Omental fat pad (tissue), 4 donors: ENCODE data around the gene PLAAT4. TPM values are rescaled to one million over a fixed set of nuclear protein-coding genes. Genes with fewer than 3 reads are reported as not detected.

ENCODE experiments used
- ATAC-seq: fragments of 150-250 bp; one replicate; pipeline ENCODE4 v1.9.1; 2016; ENCODE audit warnings: mild to moderate bottlenecking, moderate library complexity; ENCODE audit not compliant: low FRiP score
- DNase-seq: peaks from one replicate; pipeline ENCODE4 v3.0.0-alpha.2; 2019; ENCODE audit warnings: low spot score
- total RNA-seq, 4 donors: library from RNA; depleted of rRNA; stranded (reverse); fragments of >200 nt; gene quantifications; one replicate each; pipeline ENCODE4 v1.1.0, GENCODE V29; 2016
- TF ChIP-seq, protein P1 (sequence below), 3 donors: fragments of 450-650 bp; IDR thresholded peaks; one replicate each; pipeline ENCODE4 v1.5.1; 2016 to 2017; ENCODE audit warnings: antibody characterized with exemption in 3 of 3, mild to moderate bottlenecking in 3 of 3, moderate library complexity in 2 of 3

PLAAT4 gene
- total RNA-seq, 4 donors from 2014 or later = 26.3 to 91.2 (median 32.6) TPM

DNA sequence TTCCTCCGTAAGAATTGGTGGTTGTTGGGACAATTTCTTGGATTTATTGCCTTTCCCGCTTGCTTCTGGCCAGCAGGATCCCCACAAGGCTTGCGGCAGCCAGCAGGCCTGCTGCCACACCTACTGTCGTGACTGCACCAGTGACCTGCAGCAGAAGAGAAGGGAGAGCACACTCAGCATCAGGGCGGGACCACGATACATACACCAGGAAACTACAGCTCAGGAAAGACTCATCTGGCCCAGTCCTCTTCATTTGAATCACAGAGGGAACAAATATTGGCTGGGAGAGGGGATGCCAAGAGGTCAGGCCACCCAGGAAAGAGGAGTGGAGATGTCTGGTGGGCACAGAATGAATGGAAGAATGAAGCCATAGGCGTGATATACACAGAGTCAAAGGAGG, 16.3 kb downstream of the PLAAT4 start:
- TF ChIP-seq, protein P1, sequence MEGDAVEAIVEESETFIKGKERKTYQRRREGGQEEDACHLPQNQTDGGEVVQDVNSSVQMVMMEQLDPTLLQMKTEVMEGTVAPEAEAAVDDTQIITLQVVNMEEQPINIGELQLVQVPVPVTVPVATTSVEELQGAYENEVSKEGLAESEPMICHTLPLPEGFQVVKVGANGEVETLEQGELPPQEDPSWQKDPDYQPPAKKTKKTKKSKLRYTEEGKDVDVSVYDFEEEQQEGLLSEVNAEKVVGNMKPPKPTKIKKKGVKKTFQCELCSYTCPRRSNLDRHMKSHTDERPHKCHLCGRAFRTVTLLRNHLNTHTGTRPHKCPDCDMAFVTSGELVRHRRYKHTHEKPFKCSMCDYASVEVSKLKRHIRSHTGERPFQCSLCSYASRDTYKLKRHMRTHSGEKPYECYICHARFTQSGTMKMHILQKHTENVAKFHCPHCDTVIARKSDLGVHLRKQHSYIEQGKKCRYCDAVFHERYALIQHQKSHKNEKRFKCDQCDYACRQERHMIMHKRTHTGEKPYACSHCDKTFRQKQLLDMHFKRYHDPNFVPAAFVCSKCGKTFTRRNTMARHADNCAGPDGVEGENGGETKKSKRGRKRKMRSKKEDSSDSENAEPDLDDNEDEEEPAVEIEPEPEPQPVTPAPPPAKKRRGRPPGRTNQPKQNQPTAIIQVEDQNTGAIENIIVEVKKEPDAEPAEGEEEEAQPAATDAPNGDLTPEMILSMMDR (IDR thresholded peaks at IDR 0.05) = no peak
- DNase-seq (no peak), ATAC-seq (no peak)

DNA sequence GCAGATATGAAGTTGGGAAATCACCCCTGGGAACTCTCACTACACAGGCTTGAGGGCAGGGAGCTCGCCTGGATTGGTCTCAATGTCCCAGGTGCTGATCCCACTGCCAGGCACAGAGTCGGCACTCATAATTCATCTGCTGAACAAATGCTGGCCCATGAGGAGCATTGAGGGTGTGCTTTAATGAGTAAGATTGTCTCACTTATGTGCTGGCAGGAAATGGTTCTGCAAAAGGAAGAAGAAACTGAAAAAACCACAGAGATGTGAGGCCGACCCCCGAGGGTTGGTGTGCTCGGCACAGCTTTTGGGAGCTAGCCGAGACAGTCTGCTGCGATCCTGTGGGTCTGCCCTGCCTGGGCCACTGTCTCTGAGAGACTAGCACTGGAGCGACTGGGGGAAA, 17.2 kb downstream of the PLAAT4 start:
- no peak for ATAC-seq
- no peak for DNase-seq
- TF ChIP-seq, protein P1 (IDR thresholded peaks at IDR 0.05) = no peak

DNA sequence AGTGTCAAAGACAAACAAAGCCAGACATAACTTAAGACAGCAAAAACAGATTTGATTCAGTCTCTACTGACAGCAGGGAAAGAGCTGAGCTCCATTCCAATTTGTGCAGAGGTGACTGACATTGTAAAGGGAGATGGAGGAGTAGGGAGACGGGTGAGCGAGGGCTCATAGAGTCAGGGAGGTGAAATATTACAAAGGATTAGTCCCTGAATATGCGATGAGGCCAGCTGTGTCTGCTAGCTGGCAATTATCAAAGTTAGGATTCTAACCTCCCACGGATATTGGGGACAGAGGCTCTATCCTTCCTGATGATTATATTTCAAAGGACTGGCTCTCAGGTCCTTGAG, 18.2 kb downstream of the PLAAT4 start:
- TF ChIP-seq, protein P1 (IDR thresholded peaks at IDR 0.05) = no peak
- no peak for ATAC-seq
- DNase-seq = no peak

DNA sequence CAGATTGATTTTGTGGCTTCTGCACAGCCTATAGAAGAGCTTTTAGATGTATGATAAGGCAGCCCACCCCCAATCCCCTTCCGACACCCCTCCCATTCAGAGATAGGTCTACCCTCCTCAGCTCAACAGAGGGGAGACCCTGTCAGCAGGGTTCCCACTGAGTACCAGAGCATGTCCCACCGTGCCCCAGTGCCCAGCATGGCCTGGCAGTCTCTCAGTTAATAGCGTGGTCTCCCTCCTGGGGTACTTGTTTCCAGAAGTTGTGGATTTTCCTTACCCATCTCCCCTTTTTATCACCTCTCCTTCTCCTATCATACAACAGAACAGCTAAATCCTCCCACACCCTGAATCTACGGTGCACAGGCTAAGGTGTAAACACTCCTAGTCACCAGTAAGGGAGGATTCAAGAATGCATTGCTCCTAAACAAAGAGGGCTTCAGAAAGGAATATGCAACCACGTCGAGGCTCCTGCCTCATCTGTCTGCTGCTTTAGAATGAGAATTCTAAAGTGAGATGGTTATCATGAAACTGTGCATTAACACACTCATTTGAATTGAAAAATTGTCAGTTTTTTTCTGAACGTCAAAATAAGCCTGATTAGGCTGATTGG, 19.9 kb downstream of the PLAAT4 start:
- DNase-seq = no peak
- ATAC-seq = no peak
- TF ChIP-seq, protein P1 (IDR thresholded peaks at IDR 0.05) = no peak

DNA sequence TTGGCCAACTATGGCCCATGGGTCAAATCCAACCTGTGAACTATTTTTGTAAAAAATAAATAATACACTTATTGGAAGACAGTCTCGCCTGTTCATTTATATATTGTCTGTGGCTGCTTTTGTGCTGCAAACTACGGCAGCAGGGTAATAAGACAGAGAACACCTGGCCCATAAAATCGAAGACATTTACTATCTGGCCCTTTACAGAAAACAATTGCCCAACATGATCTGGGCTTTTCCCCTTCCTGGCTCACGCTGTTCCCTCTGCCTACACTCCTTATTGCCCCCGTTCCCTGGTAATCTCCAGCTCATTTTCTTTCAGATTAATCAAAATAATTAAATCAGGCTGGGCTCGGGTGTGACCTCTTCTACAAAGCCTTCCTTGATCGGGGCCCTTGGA, 21.0 kb downstream of the PLAAT4 start:
- no peak for ATAC-seq
- TF ChIP-seq, protein P1 (IDR thresholded peaks at IDR 0.05) = no peak
- no peak for DNase-seq

DNA sequence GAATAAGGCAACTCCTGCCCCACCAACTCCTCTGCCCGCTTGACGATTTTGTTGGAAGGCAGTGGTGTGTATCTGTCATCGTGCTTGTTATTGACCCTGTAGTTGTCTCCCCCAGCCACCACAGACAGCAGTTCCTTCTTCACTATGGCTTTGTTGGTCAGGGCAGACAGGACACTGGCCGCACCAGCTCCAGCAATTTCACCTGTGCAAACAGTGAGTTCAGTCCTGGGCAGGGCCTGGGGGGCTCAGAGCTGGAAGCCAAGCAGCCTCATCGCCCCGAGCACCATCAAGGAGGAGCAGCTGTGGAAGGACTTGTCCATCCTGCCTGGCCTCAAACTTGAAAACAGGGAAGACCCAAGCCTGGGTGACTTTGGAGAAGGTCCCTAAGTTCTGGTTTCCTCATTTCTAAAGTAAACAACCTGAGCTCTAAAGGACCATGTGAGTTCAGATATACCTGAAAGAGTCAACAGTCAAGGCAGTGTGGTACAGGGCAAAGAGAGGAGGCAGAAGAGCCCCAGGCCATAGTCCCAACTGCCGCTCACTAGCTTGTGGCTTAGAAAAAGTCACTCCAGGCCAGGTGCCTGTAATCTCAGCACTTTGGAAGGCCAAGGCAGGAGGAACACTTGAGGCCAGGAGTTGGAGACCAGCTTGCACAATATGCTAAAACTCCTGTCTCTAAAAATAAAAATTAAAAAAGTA, 22.0 kb downstream of the PLAAT4 start:
- TF ChIP-seq, protein P1 (IDR thresholded peaks at IDR 0.05) = no peak
- ATAC-seq (no peak), DNase-seq (no peak)
